ENCODE measurements around the gene ROM1.

- TF ChIP-seq CTCF (IDR thresholded peaks at IDR 0.05 in 2 of 3, conservative IDR thresholded peaks at IDR 0.05 in 1 of 3; ENCODE audit: borderline replicate concordance in 1 of 3, insufficient read depth in 1 of 3, low read depth in 2 of 3, low read length in 2 of 3) (no peak), SP1 (IDR thresholded peaks at IDR 0.05; ENCODE audit: low read depth) (no peak), CBX3 (IDR thresholded peaks at IDR 0.05; ENCODE audit: low read depth) (no peak), REST (IDR thresholded peaks at IDR 0.05; ENCODE audit: low read depth) (no peak), POLR2A (IDR thresholded peaks at IDR 0.05; ENCODE audit: borderline replicate concordance, extremely low read depth, insufficient read depth, insufficient read length) (no peak), EZH2phosphoT487 (IDR thresholded peaks at IDR 0.05; ENCODE audit: borderline replicate concordance) (no peak)
These were observed 9.5 kb downstream of the ROM1 start for GRCh38 chr11:62622476-62623089.
